GM21737 (cell line): ENCODE measurements around the gene POPDC2.
"Not testable (repeated sequence)": the region's sequence is repeated elsewhere in the genome, so short reads cannot be mapped to it uniquely, and the experiment has no call there.

Source experiments
- ATAC-seq: cut with Tn5 transposase; IDR thresholded peaks from one replicate; pipeline ENCODE4 v1.9.1; 2021; ENCODE audit warnings: mild to moderate bottlenecking, moderate library complexity; ENCODE audit not compliant: unreplicated experiment

POPDC2 gene

DNA sequence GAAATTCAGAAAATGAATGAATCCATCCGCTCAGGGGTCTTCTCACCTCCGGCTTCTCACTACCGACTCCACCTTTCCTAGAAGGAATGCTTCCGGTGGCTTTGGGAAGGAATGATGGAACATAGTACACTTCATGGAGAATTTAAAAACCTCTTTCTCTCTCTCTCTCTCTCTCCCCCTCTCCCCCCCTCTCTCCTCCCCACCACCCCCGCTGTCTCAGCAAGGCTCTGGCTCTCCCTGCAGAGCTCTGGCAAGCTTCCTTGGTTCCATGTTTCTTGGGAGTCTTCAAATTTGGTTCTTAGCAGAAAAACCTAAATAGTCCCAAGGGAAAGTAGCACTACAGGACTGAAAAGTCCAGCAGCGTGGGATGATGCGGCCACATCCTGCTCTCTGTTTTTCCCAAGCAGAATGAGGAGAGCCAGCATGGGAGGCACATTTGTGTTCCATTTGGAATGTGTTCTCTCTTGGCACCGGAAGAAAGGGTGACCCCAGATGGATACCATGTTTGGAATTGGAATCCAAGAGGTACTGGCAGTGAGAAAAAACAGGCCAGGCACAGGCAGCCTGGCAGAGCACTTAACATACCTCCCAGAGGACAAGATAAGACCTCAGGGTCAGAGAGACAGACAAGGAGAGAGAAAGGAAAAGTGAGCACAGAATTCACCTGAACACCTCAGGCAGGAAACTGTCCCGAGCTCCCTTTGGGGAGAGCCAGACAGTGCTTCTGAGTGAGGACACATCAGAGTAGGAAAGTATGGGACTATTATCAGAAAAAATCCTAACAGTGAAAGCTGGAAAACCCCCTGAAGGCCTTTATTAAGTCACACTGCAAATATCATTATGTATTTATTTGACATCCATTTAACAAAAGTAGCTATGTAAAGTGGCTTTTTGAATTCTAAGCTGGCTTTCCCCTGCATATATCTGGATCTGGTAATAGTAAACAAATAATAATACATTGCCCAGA is at the start of gene POPDC2:
TSS of gene POPDC2 (minus strand) at position 116 of the 967 bp plus-strand sequence. CDS start 166 bp downstream, outside the sequence.
- no peak for ATAC-seq

DNA sequence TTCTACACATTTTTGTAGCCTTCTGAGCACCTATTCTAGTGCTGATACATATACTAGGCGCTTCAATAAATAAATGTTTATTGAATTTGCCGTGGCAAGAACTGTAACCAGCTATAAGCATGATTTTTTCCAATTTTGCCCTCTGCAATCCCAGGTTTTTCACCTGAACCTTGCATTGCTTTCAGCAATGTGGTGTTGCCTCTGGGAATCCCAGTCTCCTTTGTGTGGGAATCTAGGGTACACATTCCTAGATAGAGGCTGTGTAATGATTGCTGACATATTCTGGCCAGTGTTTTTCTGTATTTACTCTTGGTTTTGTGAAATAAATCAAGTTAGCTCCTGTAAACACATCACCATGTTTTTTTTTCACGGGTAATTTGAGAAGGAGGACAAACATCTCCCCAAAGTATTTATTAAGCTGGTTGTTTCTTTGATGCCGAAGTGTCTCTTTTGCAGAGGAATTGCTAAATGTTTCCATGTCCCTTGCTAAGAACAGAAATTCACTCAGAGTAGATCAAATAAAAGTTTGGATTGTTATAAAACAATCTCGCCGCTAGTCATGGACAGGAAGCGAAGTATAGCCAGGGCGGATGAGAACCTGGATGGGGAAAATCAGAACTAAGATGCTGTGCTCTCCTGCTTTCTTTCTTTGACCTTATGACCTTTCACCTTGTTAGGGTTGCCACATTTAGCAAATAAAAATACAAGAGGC is 43.6 kb upstream of the POPDC2 start:
- ATAC-seq: no peak

DNA sequence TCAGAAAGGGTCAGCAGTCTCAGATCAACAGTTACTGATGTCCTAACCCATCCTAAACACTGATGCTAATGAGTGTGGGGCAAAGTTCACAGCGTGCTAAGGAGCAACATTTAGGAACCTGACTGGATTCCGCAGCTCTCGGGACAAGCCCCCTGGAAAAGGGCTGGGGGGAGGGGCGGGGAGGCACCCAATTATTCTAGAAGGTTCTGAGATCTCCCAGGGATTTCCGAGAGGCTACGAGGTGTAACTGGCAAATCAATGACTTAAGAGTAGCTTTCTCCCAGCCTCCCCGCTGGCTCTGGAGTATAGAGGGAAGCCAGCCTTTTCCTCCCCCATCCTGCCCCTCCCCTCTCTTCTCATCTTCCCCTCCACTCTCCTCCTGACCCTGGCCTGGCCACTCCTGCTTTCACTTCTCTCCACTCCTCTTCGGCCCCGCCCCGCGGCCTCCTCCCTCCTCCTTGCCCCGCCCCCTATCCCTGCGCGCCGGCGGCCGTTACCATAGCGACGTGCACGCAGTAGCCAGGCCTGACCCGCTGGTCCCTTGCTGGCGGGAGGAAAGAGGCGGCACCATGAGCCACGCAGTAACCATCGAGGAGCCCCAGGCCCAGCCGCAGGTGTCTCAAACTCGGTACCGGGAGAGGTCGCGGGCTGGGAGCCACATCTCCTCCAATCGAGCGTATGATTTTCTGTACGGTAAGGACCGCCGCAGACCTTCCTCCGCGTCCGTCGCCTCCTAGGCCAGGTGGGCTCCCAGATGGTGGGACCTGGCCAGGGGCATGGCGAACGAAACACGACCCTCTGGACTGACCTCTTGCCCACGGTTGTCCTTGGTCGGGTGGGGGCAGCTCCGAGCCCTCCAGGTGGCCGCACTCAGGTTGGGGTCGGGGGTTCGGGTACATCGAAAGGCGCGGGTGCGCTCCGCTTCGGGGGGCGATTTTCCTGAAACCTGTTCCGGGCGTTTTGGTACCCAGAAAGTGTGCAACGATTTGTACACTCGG is 42.4 kb upstream of the POPDC2 start, which contains the start of gene CFAP91:
TSS of gene CFAP91 (plus strand) at position 493 of the 998 bp plus-strand sequence. CDS start at position 570, 77 bp downstream.
- ATAC-seq: peak; percentile 92

DNA sequence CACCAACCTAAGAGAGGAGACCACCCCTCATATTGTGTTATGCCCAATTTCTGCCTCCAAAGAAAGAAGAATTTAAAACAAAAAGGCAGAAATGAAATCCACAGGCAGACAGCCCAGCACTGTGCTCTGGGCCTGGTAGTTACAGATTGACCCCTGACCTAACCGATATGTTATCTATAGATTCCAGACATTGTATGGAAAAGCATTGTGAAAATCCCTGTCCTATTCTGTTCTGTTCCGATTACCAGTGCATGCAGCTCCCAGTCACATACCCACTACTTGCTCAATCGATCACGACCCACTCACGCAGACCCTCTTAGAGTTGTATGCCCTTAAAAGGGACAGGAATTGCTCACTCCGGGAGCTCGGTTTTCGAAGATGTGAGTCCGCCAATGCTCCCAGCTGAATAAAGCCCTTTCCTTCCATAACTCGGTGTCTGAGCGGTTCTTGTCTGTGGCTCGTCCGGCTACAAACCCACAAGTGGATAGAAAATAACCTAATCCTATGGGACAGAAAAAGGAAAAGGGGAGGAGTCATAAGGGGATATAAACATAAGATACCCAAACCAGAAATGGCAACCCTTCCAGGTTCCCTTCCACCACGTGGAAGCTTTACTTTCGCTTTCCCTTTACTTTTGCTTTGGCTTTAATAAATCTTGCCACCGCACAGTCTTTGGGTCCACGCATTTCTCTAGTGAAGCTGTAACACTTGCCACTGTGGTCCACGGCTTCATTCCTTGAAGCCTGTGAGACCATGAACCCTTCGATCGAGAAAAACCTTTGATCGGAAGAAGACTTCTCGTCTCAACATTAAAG is 40.7 kb upstream of the POPDC2 start:
- ATAC-seq: no peak

DNA sequence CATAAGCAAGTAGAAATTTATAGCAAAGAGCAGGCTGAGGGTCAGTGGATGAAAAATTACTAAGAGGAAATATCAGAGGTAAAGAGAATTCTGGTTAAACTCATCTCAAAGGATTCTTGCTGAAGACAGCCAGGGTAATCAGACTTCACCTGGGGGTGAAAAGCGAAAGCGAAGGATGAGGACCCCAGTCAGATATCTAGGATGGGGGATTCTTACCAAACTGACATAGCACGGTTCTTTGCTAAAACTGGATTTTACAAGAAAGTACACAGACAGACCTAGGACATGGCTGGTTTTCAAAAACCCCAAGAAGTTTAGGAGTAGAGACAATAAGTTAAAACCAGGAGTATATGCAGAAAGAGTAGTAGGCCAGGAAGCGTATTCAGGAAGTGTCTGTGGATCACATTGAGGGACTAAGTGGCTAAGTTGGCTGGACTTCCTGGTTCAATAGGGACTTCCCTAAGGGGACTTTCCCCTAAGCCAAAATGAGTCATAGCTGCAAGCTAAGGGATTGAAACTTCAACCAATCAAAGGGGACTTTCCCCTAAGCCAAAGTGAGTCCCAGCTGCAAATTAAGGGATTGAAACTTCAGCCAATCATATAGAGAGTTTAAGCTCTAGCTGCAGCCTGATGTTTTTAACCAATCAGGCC is 40.0 kb upstream of the POPDC2 start:
- ATAC-seq: no peak

- peak; percentile 43 for ATAC-seq
Observed at GRCh38 chr3:119697394-119697793, 37.0 kb upstream of the POPDC2 start.

GRCh38 chr3:119695480-119695879 is 35.1 kb upstream of the POPDC2 start:
- no peak for ATAC-seq

GRCh38 chr3:119690043-119690656 is 29.8 kb upstream of the POPDC2 start:
- no peak for ATAC-seq

DNA sequence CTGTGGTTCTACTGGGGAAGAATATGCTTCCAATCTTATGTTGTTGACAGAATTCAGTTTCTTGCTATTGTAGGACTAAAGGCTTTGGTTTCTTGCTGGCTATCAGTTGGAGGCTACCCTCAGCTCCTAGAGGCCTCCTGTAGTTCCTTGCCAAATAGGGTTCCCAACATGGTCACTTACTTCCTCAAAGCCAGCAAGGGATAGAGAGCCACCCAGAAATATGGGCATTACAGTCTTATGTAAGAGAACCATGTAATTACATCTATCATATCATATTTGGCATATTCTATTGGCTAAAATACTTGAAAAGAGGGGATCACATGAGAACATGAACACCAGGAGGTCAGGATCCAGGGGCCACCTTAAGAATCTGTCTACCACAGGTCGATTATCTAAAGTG is 23.0 kb upstream of the POPDC2 start:
- no peak for ATAC-seq

GRCh38 chr3:119681279-119681678 is 20.9 kb upstream of the POPDC2 start:
- no peak for ATAC-seq

GRCh38 chr3:119679874-119680273 is 19.5 kb upstream of the POPDC2 start:
- ATAC-seq: no peak

DNA sequence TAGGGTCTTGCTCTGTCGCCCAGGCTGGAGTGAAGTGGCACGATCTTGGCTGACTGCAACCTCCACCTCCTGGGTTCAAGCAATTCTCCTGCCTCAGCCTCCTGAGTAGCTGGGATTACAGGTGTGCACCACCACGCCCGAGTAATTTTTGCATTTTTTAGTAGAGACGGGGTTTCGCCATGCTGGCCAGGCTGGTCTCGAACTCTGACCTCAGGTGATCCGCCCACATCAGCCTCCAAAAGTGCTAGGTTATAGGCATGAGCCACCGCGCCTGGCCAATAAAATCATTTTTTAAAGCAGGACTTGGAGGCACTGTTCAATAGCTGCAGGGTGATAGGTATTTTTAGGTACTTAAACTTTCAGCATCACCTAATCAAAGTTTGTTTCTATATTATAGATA is 17.8 kb upstream of the POPDC2 start:
- not testable (repeated sequence) for ATAC-seq

DNA sequence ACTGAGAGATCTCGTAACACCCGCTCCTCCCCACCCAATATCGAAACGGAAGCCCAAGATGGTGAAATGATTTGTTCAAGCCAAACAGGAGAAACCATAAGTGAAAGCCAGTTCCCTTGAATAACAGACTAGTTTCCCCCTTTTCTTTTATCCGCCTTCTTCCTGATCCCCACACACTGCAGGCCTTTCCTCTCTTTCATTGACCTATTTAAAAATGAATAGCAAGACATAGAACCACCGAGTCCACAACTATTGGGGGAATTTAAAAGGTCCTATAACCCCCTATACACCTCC is 17.2 kb upstream of the POPDC2 start:
- ATAC-seq: no peak

DNA sequence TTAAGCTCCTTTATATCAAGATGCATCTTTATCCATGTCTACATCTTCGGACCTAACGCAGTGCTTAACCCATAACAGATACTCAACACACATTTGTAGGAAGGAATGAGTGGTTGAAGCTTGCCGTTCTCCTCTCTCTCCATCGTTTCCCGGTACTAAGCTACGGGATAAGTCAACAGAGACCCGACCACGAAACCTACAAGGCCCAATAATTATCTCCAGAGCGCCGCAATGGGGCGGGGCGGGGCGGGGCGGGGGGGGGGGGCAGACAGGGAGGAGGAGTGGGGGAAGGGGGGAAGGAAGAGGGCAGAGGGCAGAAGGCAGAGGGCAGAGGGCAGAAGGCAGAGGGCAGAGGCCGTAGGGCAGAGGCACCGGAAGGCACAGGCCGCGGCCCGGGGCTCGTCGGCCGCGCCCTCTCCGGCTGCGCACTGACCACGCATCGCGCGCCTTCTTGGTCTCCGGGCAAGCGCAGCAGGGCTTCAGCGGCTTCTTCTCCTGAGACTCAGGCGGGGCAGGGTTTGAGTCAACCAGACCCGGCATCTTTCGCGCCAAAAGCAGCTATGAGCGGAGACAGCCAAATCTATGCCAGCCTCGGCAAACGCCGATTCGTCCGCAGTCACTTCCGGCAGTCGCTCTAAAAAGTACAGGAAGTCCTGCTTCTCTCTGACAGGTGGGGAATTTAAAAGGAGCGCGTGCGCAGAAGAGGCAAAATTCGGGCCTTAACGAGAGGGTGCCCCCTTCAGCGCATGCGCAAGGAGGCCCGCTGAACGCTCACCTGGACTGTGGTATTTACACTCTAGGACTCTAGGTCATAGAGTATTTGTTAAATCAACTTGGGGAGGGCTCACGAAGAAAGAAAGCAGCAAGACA is 16.6 kb upstream of the POPDC2 start, which contains the start of gene COX17:
TSS of gene COX17 (minus strand) at position 636 of the 870 bp plus-strand sequence. CDS start at position 540, 96 bp downstream.
- peak; percentile 84 for ATAC-seq

- ATAC-seq: no peak
Observed at GRCh38 chr3:119676020-119676419, 15.6 kb upstream of the POPDC2 start.

GRCh38 chr3:119675188-119675874 is 14.9 kb upstream of the POPDC2 start:
- ATAC-seq: no peak

- ATAC-seq: no peak
Observed at GRCh38 chr3:119673875-119674274, 13.5 kb upstream of the POPDC2 start.
